NCI-H2227 (cell line): ENCODE data around the gene SOWAHA.
"Not testable (repeated sequence)": the region's sequence is repeated elsewhere in the genome, so short reads cannot be mapped to it uniquely, and the experiment has no call there.

Experiments used
- DNase-seq: peaks from one replicate; lab custom pipeline; 2025; ENCODE audit not compliant: unreplicated experiment; lab: John Stamatoyannopoulos, UW

Gene SOWAHA

GRCh38 chr5:132848270-132848669 is 35.2 kb downstream of the SOWAHA start:
- no peak for DNase-seq

GRCh38 chr5:132849347-132849746 is 36.2 kb downstream of the SOWAHA start:
- DNase-seq: no peak

- DNase-seq: no peak
Observed at GRCh38 chr5:132850066-132850465, 37.0 kb downstream of the SOWAHA start.

- no peak for DNase-seq
Observed at GRCh38 chr5:132853323-132853722, 40.2 kb downstream of the SOWAHA start.

DNA sequence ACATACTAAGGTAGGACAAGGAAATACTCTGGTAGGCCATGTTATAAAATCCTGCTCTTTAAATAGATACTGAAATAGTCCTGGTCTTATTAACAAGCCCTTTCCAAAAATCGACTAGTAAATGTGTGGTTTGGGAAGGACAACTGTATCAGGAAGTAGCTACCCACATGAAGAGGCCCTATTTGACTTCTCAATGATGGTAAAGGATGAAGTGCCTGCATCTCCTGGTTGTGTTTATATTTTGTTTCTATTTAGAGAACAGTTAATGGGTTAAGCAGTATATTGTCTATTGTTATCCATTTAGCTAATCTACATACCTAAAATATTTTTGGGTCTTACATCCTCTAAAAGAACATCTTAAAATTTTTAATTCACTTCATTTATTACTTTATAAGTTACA is 40.7 kb downstream of the SOWAHA start:
- DNase-seq: no peak

DNA sequence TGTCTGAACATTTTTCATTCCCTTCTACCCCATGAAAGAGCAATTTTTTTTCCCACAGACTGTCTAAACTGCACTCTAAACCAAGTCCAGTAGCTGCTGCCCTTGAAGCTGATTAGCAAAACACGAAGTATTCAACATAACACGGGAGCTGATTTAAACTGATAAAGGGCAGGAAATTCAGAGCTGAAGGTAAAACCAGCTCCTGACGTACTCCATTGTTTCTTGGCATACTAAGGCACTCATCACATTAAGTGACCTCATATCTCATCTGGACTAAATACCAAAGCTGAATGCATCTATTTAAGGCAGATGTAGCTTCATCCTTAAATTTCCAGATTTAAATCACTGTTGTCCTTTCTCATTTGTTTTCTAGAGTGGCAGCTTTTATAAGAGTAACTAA is 41.2 kb downstream of the SOWAHA start:
- no peak for DNase-seq

GRCh38 chr5:132854992-132855391 is 41.9 kb downstream of the SOWAHA start:
- DNase-seq: not testable (repeated sequence)

DNA sequence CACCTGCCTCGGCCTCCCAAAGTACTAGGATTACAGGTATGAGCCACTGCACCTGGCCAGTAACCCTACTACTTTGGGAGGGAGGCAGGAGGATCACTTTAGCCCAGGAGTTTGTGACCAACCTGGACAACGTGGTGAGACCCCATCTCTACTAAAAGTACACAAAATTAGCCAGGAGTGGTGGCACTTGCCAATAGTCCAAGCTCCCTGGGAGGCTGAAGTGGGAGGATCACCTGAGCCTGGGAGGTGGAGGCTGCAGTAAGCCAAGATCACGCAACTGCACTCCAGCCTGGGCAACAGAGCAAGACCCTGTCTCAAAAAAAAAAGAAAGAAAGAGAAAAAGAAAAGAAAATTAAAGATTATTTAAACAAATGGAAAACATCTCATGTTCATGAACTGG is 42.9 kb downstream of the SOWAHA start:
- DNase-seq: no peak

DNA sequence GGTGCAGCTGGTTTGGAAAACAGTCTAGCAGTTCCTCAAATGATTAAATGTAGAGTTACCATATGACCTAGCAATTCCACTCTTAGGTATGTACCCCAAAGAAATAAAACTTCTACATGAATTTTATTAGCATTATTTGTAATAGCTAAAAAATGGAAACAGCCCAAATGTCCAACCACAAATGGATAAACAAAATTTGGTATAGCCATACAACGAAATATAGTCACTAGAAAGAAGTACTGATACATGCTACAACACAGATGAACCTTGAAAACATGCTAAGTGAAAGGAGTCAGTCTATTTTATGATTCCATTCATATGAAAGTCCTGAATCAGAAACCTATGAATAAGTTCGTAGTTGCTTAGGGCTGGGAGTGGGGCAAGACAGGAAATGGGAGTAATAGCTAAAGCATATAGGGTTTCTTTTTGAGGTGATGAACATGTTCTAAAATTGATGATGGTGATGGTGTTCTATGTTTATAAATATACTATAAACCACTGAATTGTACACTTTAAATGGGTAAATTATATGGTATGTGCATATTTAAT is 46.9 kb downstream of the SOWAHA start:
- no peak for DNase-seq

- DNase-seq: no peak
Observed at GRCh38 chr5:132860742-132861141, 47.6 kb downstream of the SOWAHA start.

DNA sequence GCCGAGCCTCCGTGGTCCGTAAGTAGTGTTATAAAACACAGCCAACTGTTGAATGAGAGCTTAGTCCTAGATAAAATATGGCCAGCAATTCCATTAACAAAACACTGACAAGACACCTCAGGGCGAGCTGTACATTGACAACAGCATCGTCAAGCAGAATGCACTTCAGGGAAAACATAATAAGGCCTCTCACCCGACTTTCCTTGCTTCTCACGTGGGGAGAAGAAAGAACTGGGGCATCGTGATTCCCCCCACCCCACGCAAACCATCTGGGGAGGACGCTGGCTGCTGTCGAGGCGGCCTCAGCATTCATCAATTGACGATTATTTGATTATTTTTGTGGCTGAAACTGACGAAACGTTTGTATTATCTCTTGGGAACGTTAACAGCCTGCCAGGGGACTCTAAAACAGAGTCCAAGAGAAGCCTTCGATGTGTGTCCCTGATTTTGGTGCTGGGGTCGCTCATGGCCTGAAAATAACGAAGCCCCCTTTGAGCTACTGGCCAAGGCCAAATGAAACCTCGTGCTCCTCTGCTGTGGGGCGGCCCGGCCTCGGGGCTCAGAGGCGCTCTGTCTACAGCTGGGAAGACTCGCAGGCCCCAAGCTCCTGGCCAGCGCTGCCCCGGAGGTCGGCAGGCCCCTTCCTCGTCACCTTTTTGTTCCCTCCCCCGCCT is 52.7 kb downstream of the SOWAHA start:
- DNase-seq: peak; percentile 18
